BJ (cell line): ENCODE measurements around the gene NGEF. TPM values are rescaled to one million over a fixed set of nuclear protein-coding genes. Genes with fewer than 3 reads are reported as not detected.

ENCODE experiments used
- CTCF ChIA-PET: fragments of 350-600 bp; formaldehyde crosslinking; extraction: SDS; loops from one replicate; lab custom pipeline; 2021; ENCODE audit warnings: antibody characterized with exemption, inconsistent platforms; lab: Yijun Ruan, JAX
- POLR2A ChIA-PET: fragments of 300-600 bp; sonication (Branson Sonifier 250); formaldehyde crosslinking; extraction: SDS; loops from one replicate; lab custom pipeline; 2021; ENCODE audit warnings: antibody characterized with exemption; lab: Charles Lee
- DNase-seq: peaks from one replicate; pipeline ENCODE4 v3.0.0-alpha.2; 2011; ENCODE audit warnings: low read depth
- H3K27me3 ChIP-seq: 2 replicates; pipeline ENCODE4 v1.6.0; 2011; ENCODE audit warnings: low read length; ENCODE audit not compliant: control insufficient read depth, insufficient read depth
- H3K36me3 ChIP-seq: 2 replicates; pipeline ENCODE4 v1.5.1; 2011; ENCODE audit warnings: low read length; ENCODE audit not compliant: control insufficient read depth, insufficient read depth
- H3K4me3 ChIP-seq: 2 replicates; pipeline ENCODE4 v1.5.1; 2011; ENCODE audit warnings: low read depth, mild to moderate bottlenecking, control low read depth, low read length
- CTCF ChIP-seq: IDR thresholded peaks from 2 replicates; pipeline ENCODE4 v1.5.1; 2011; ENCODE audit warnings: low read depth, mild to moderate bottlenecking, control low read depth, inconsistent platforms, low read length, moderate library complexity; ENCODE audit not compliant: insufficient read depth
- polyA plus RNA-seq: library from polyadenylated mRNA; depleted of rRNA; stranded (reverse); fragments of >200 nt; gene quantifications from 2 replicates; pipeline ENCODE4 v1.2.3, GENCODE V29; 2011

Gene NGEF
- polyA plus RNA-seq, 1 experiment = 0.23 TPM

GRCh38 chr2:233047667-233048066 is 34.6 kb upstream of the NGEF start:
- no peak for TF ChIP-seq CTCF
- ChIA-PET CTCF (interaction anchor here (1.1 to 1.5 kb wide), 3 partner anchors 11 to 68 kb away, joined by 3 read pairs; no protein-coding TSS in a partner anchor), POLR2A (no interaction called here)
- H3K36me3 ChIP-seq = no peaks in the 10 kb centered on the region
- no peak overlapping the region for H3K4me3 ChIP-seq
- DNase-seq = no peak
- peaks cover 13% of the 10 kb centered on the region for H3K27me3 ChIP-seq

- Histone ChIP-seq H3K4me3 (no peak overlapping the region), H3K27me3 (peaks cover 16% of the 10 kb centered on the region), H3K36me3 (no peaks in the 10 kb centered on the region)
- no peak for TF ChIP-seq CTCF
- CTCF ChIA-PET = interaction anchor here (1.1 to 1.2 kb wide), 3 partner anchors 11 to 194 kb away, joined by 3 read pairs; no protein-coding TSS in a partner anchor
- no peak for DNase-seq
- POLR2A ChIA-PET = no interaction called here
Observed at GRCh38 chr2:233047206-233047605, 34.1 kb upstream of the NGEF start.

- DNase-seq = no peak
- TF ChIP-seq CTCF = no peak
- no peaks in the 10 kb centered on the region for H3K36me3 ChIP-seq
- no peak overlapping the region for H3K4me3 ChIP-seq
- CTCF ChIA-PET = interaction anchor here (10.7 kb wide), 1 partner anchor 8 kb away, joined by 74 read pairs; no protein-coding TSS in a partner anchor
- POLR2A ChIA-PET = no interaction called here
- H3K27me3 ChIP-seq = peaks cover 18% of the 10 kb centered on the region
Observed at GRCh38 chr2:233044974-233045605, 32.0 kb upstream of the NGEF start.

- H3K36me3 ChIP-seq = no peaks in the 10 kb centered on the region
- CTCF ChIA-PET = interaction anchor here (10.7 kb wide), 1 partner anchor 10 kb away, joined by 74 read pairs; no protein-coding TSS in a partner anchor
- no peak overlapping the region for H3K4me3 ChIP-seq
- H3K27me3 ChIP-seq = peaks cover 12% of the 10 kb centered on the region
- POLR2A ChIA-PET = no interaction called here
- no peak for DNase-seq
- TF ChIP-seq CTCF = no peak
Observed at GRCh38 chr2:233042549-233042948, 29.5 kb upstream of the NGEF start.

- H3K27me3 ChIP-seq = peaks cover 10% of the 10 kb centered on the region
- CTCF ChIA-PET = interaction anchor here (0.8 to 10.7 kb wide), 2 partner anchors 11 to 13 kb away, joined by 4 to 74 read pairs; no protein-coding TSS in a partner anchor
- H3K4me3 ChIP-seq = no peak overlapping the region
- no peak for DNase-seq
- H3K36me3 ChIP-seq = no peaks in the 10 kb centered on the region
- POLR2A ChIA-PET = no interaction called here
- TF ChIP-seq CTCF = no peak
Observed at GRCh38 chr2:233041722-233042323, 28.8 kb upstream of the NGEF start.
